ENCODE data around the gene ZDHHC21. TPM values are rescaled to one million over a fixed set of nuclear protein-coding genes. Genes with fewer than 3 reads are reported as not detected.

Gene ZDHHC21
- total RNA-seq, 1 donor from 2014 or later, result 10.1 TPM

- no peaks in the 10 kb centered on the region for H3K27me3 Mint-ChIP-seq
Measured at GRCh38 chr9:14710804-14711203, 17.6 kb upstream of the ZDHHC21 start.

GRCh38 chr9:14706530-14707140, 13.4 kb upstream of the ZDHHC21 start:
- peaks cover 19% of the 10 kb centered on the region for H3K9me3 Mint-ChIP-seq
- no peak for TF ChIP-seq CTCF (conservative IDR thresholded peaks at IDR 0.05)
- no peak for DNase-seq (ENCODE audit: extremely low spot score, unreplicated experiment)
- peaks cover 4% of the 10 kb centered on the region for H3K36me3 Mint-ChIP-seq
- H3K4me1 Mint-ChIP-seq (ENCODE audit: unreplicated experiment), result no peaks in the 10 kb centered on the region
- no peaks in the 10 kb centered on the region for H3K27me3 Mint-ChIP-seq
- H3K4me3 Mint-ChIP-seq, result no peak overlapping the region
- H3K27ac Mint-ChIP-seq, result no peak overlapping the region

More at GRCh38 chr9:14710804-14711203, 17.6 kb upstream of the ZDHHC21 start:
- H3K4me1 Mint-ChIP-seq (ENCODE audit: unreplicated experiment), result no peaks in the 10 kb centered on the region
- TF ChIP-seq CTCF (conservative IDR thresholded peaks at IDR 0.05), result no peak
- DNase-seq (ENCODE audit: extremely low spot score, unreplicated experiment), result no peak
- H3K36me3 Mint-ChIP-seq, result no peaks in the 10 kb centered on the region
- no peak overlapping the region for H3K4me3 Mint-ChIP-seq
- peaks cover 14% of the 10 kb centered on the region for H3K9me3 Mint-ChIP-seq
- H3K27ac Mint-ChIP-seq, result no peak overlapping the region

- peaks cover 14% of the 10 kb centered on the region for H3K9me3 Mint-ChIP-seq
- DNase-seq (ENCODE audit: extremely low spot score, unreplicated experiment), result no peak
- no peak overlapping the region for H3K27ac Mint-ChIP-seq
- no peak overlapping the region for H3K4me3 Mint-ChIP-seq
- peaks cover 4% of the 10 kb centered on the region for H3K36me3 Mint-ChIP-seq
- no peak for TF ChIP-seq CTCF (conservative IDR thresholded peaks at IDR 0.05)
- H3K4me1 Mint-ChIP-seq (ENCODE audit: unreplicated experiment), result no peaks in the 10 kb centered on the region
- H3K27me3 Mint-ChIP-seq, result no peaks in the 10 kb centered on the region
Measured at GRCh38 chr9:14705079-14705478, 11.8 kb upstream of the ZDHHC21 start.

GRCh38 chr9:14704281-14704680, 11.0 kb upstream of the ZDHHC21 start:
- Mint-ChIP-seq H3K27ac (no peak overlapping the region), H3K4me3 (no peak overlapping the region), H3K27me3 (no peaks in the 10 kb centered on the region), H3K9me3 (peaks cover 8% of the 10 kb centered on the region), H3K36me3 (peaks cover 4% of the 10 kb centered on the region), H3K4me1 (ENCODE audit: unreplicated experiment) (no peaks in the 10 kb centered on the region)
- DNase-seq (ENCODE audit: extremely low spot score, unreplicated experiment), result no peak
- no peak for TF ChIP-seq CTCF (conservative IDR thresholded peaks at IDR 0.05)

- TF ChIP-seq CTCF (conservative IDR thresholded peaks at IDR 0.05), result no peak
Measured at GRCh38 chr9:14702200-14702720, 9.0 kb upstream of the ZDHHC21 start.

More at GRCh38 chr9:14702200-14702720, 9.0 kb upstream of the ZDHHC21 start:
- Mint-ChIP-seq H3K4me1 (ENCODE audit: unreplicated experiment) (no peaks in the 10 kb centered on the region), H3K36me3 (peaks cover 4% of the 10 kb centered on the region), H3K27ac (no peak overlapping the region), H3K27me3 (peaks cover 3% of the 10 kb centered on the region), H3K9me3 (peaks cover 5% of the 10 kb centered on the region), H3K4me3 (no peak overlapping the region)
- DNase-seq (ENCODE audit: extremely low spot score, unreplicated experiment), result no peak

Measured in type B pancreatic cell (in vitro differentiated cells).